Peyer's patch (tissue), 4 donors: ENCODE measurements around the gene RGS7BP. TPM values are rescaled to one million over a fixed set of nuclear protein-coding genes. Genes with fewer than 3 reads are reported as not detected.

Experiments
- DNase-seq, 3 donors: peaks; one replicate each; pipeline ENCODE4 v3.0.0-alpha.2; 2017 to 2019
- H3K27ac ChIP-seq, 4 donors: fragments of 200-600 bp; sonication (generic); one replicate each; pipeline ENCODE4 v1.5.1; 2016 to 2019
- H3K27me3 ChIP-seq, 2 donors: fragments of 200-600 bp; sonication (generic); one replicate each; pipeline ENCODE4 v1.5.1; 2019
- H3K36me3 ChIP-seq, 3 donors: fragments of 200-600 bp; sonication (generic); one replicate each; pipeline ENCODE4 v1.5.1; 2016 to 2019
- H3K4me1 ChIP-seq, 4 donors: fragments of 200-600 bp; sonication (generic); one replicate each; pipeline ENCODE4 v1.5.1; 2016 to 2019
- H3K4me3 ChIP-seq, 4 donors: fragments of 200-600 bp; sonication (generic); 1 replicate in 3 of 4; 2 replicates in 1 of 4; pipeline ENCODE4 v1.5.1; 2016 to 2019; ENCODE audit warnings: mild to moderate bottlenecking in 1 of 4
- H3K9me3 ChIP-seq, 4 donors: fragments of 200-600 bp; sonication (generic); one replicate each; pipeline ENCODE4 v1.5.1; 2016 to 2019; ENCODE audit warnings: mild to moderate bottlenecking in 1 of 4
- CTCF ChIP-seq, 6 experiments: fragments of 450-650 bp in 4 of 6; fragments of 200-600 bp in 2 of 6; sonication (generic) in 1 of 6; IDR thresholded peaks; one replicate each; pipeline ENCODE4 v1.5.1; 2017 to 2019; ENCODE audit warnings: antibody characterized with exemption in 6 of 6, mild to moderate bottlenecking in 3 of 6, moderate library complexity in 1 of 6
- POLR2A ChIP-seq, 2 donors: fragments of 450-650 bp; IDR thresholded peaks; one replicate each; pipeline ENCODE4 v1.5.1; 2017; ENCODE audit warnings: antibody characterized with exemption in 2 of 2, mild to moderate bottlenecking in 2 of 2, moderate library complexity in 2 of 2
- total RNA-seq, 4 donors: library from RNA; depleted of rRNA; stranded (reverse); fragments of >200 nt; gene quantifications; one replicate each; pipeline ENCODE4 v1.1.0, GENCODE V29; 2016

The RGS7BP gene
- 1 to 10 TPM in 2 of 4 donors, under 1 TPM in 2; 0.35 to 2.5 (median 1.2) TPM for total RNA-seq

GRCh38 chr5:64505769-64506566 is at the start of gene RGS7BP:
Gene RGS7BP, plus strand, starts transcription at chr5:64506015. Its CDS starts 610 bp downstream, at chr5:64506625.
- peak in 2 of 3 donors; percentile 46 to 57 for DNase-seq

GRCh38 chr5:64457846-64458245 is 48.0 kb upstream of the RGS7BP start:
- H3K27ac ChIP-seq, result no peak overlapping the region
- no peak overlapping the region for H3K4me3 ChIP-seq
- H3K4me1 ChIP-seq, result no peaks in the 10 kb centered on the region
- no peaks in the 10 kb centered on the region for H3K9me3 ChIP-seq
- H3K36me3 ChIP-seq, result no peaks in the 10 kb centered on the region
- no peak for TF ChIP-seq POLR2A (IDR thresholded peaks at IDR 0.05)
- no peak for TF ChIP-seq CTCF (IDR thresholded peaks at IDR 0.05)
- no peak for DNase-seq
- no peaks in the 10 kb centered on the region for H3K27me3 ChIP-seq

More at GRCh38 chr5:64505769-64506566, at the start of gene RGS7BP:
- TF ChIP-seq POLR2A (IDR thresholded peaks at IDR 0.05), result no peak
- H3K4me3 ChIP-seq, result peak within 1 kb of the TSS; percentile 19 to 64 (median 34)
- H3K4me1 ChIP-seq, result peaks cover 0 to 5% (median 0%) of the 10 kb centered on the region in 4 donors
- peak within 1 kb of the TSS in 2 of 4 donors; percentile 5 to 46 for H3K27ac ChIP-seq
- H3K9me3 ChIP-seq, result no peaks in the 10 kb centered on the region
- H3K36me3 ChIP-seq, result no peaks in the 10 kb centered on the region
- no peaks in the 10 kb centered on the region for H3K27me3 ChIP-seq

GRCh38 chr5:64458948-64459347 is 46.9 kb upstream of the RGS7BP start:
- no peak overlapping the region for H3K27ac ChIP-seq
- H3K9me3 ChIP-seq, result no peaks in the 10 kb centered on the region
- H3K36me3 ChIP-seq, result no peaks in the 10 kb centered on the region
- H3K4me1 ChIP-seq, result no peaks in the 10 kb centered on the region
- no peak for DNase-seq
- TF ChIP-seq CTCF (IDR thresholded peaks at IDR 0.05) (no peak), POLR2A (IDR thresholded peaks at IDR 0.05) (no peak)
- H3K27me3 ChIP-seq, result no peaks in the 10 kb centered on the region
- no peak overlapping the region for H3K4me3 ChIP-seq

- H3K36me3 ChIP-seq, result no peaks in the 10 kb centered on the region
- no peaks in the 10 kb centered on the region for H3K4me1 ChIP-seq
- TF ChIP-seq POLR2A (IDR thresholded peaks at IDR 0.05), result no peak
- TF ChIP-seq CTCF (IDR thresholded peaks at IDR 0.05), result no peak
- H3K4me3 ChIP-seq, result no peak overlapping the region
- no peaks in the 10 kb centered on the region for H3K9me3 ChIP-seq
- DNase-seq, result no peak
- no peak overlapping the region for H3K27ac ChIP-seq
- H3K27me3 ChIP-seq, result no peaks in the 10 kb centered on the region
Measured at GRCh38 chr5:64462391-64462790, 43.4 kb upstream of the RGS7BP start.

GRCh38 chr5:64486163-64486562 is 19.7 kb upstream of the RGS7BP start:
- no peaks in the 10 kb centered on the region for H3K27me3 ChIP-seq
- H3K36me3 ChIP-seq, result no peaks in the 10 kb centered on the region
- no peaks in the 10 kb centered on the region for H3K9me3 ChIP-seq
- no peak for TF ChIP-seq CTCF (IDR thresholded peaks at IDR 0.05)
- TF ChIP-seq POLR2A (IDR thresholded peaks at IDR 0.05), result no peak
- no peak overlapping the region for H3K27ac ChIP-seq
- DNase-seq, result no peak
- H3K4me3 ChIP-seq, result no peak overlapping the region
- H3K4me1 ChIP-seq, result no peaks in the 10 kb centered on the region

GRCh38 chr5:64487283-64487682 is 18.5 kb upstream of the RGS7BP start:
- Histone ChIP-seq H3K27me3 (no peaks in the 10 kb centered on the region), H3K9me3 (no peaks in the 10 kb centered on the region), H3K4me1 (no peaks in the 10 kb centered on the region), H3K27ac (no peak overlapping the region), H3K36me3 (no peaks in the 10 kb centered on the region), H3K4me3 (no peak overlapping the region)
- TF ChIP-seq POLR2A (IDR thresholded peaks at IDR 0.05) (no peak), CTCF (IDR thresholded peaks at IDR 0.05) (no peak)
- no peak for DNase-seq
